Mammary epithelial cell (primary cell): ENCODE results near the gene PLB1.

Experiments used
- EZH2 ChIP-seq: IDR thresholded peaks from 2 replicates; pipeline ENCODE4 v1.6.1; 2012; ENCODE audit warnings: low read length, inconsistent platforms, borderline replicate concordance
- TF ChIP-seq, protein P1 (sequence below), 2 donors: IDR thresholded peaks in 1 of 2; conservative IDR thresholded peaks in 1 of 2; 2 replicates each; pipeline ENCODE4 v1.5.1; 2011 to 2012; ENCODE audit warnings: inconsistent platforms in 2 of 2, low read length in 2 of 2, mild to moderate bottlenecking in 2 of 2, control low read depth in 1 of 2, low read depth in 1 of 2; ENCODE audit not compliant: insufficient read depth in 1 of 2; ENCODE audit errors: extremely low read depth in 1 of 2

DNA sequence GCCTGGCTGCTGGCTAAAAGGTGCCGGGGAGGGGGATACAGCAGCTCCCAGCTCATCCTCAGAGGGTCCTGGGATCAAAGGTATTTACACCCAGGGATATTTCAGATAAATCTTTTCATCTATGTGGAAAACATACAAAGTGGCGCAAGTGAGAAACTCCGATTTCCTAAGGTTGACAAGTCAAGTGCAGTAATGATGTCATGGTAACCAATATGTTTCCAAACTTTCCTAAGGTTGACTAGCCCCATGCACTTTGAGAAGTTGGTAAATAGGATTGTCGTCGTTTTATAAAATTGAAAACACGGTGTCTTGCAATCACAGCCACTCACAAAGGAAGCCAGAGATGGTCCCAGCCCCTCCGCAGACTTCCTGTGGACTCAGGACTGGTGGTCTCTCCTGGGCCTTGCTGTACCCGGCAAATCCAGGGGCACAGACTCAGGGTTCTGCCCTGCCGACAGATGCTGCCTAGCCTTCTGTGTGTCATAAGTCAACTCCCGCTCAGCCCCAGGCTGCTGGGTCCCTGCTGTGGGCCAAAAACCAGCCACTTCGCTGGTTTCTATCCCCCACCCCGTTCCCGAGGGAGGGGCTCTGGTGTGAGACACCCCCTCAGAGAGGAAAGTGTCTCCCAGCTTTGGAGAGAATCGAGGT, 144.5 kb downstream of the PLB1 start:
- TF ChIP-seq, protein P1, sequence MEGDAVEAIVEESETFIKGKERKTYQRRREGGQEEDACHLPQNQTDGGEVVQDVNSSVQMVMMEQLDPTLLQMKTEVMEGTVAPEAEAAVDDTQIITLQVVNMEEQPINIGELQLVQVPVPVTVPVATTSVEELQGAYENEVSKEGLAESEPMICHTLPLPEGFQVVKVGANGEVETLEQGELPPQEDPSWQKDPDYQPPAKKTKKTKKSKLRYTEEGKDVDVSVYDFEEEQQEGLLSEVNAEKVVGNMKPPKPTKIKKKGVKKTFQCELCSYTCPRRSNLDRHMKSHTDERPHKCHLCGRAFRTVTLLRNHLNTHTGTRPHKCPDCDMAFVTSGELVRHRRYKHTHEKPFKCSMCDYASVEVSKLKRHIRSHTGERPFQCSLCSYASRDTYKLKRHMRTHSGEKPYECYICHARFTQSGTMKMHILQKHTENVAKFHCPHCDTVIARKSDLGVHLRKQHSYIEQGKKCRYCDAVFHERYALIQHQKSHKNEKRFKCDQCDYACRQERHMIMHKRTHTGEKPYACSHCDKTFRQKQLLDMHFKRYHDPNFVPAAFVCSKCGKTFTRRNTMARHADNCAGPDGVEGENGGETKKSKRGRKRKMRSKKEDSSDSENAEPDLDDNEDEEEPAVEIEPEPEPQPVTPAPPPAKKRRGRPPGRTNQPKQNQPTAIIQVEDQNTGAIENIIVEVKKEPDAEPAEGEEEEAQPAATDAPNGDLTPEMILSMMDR (conservative IDR thresholded peaks at IDR 0.05 in 1 of 2, IDR thresholded peaks at IDR 0.05 in 1 of 2; ENCODE audit: extremely low read depth in 1 of 2, insufficient read depth in 1 of 2, low read depth in 1 of 2, low read length in 2 of 2): no peak
- TF ChIP-seq EZH2: no peak
